HG02884 (cell line): ENCODE data around the gene AMIGO1.

Experiments used
- ATAC-seq: cut with Tn5 transposase; IDR thresholded peaks from one replicate; pipeline ENCODE4 v1.9.1; 2021; ENCODE audit warnings: mild to moderate bottlenecking, moderate library complexity; ENCODE audit not compliant: unreplicated experiment

Gene AMIGO1

DNA sequence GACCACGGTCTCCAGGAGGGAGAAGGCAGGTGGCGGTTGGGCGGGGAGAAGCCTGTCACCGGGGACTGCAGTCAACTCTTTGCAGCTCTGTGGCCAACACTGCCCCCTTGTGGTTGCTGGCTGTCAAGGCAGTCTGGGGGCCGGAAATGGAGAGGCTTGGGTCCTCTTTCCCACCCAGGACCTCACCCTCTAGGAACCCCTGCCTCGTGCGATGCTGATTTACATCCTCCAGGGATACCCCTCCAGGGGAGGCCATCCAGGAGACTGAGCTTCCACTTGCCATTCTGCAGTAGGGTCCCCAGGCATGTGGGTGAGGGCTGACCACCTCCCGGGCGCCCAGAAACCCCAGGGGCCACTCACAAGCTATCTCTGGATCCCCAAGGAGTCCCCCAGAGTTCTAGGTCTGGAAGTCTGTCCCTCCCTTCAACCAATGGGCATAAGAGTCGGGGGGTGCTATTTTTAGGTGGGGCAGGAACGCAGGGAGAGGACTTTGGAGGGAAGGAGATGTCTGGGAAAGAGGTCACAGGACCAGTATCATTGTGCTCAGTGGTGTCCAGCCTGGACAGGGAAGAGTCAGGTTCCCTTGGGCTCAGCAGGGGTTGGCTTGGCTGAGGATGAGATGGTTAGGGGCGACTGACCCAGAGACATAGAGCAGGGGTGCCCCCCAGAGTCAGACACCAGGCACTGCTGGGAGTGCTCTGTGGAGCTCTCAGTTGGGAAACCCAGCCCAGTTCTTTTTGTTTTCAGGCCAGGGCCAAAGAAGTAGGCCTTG, 23.0 kb upstream of the AMIGO1 start:
- peak; percentile 52 for ATAC-seq

DNA sequence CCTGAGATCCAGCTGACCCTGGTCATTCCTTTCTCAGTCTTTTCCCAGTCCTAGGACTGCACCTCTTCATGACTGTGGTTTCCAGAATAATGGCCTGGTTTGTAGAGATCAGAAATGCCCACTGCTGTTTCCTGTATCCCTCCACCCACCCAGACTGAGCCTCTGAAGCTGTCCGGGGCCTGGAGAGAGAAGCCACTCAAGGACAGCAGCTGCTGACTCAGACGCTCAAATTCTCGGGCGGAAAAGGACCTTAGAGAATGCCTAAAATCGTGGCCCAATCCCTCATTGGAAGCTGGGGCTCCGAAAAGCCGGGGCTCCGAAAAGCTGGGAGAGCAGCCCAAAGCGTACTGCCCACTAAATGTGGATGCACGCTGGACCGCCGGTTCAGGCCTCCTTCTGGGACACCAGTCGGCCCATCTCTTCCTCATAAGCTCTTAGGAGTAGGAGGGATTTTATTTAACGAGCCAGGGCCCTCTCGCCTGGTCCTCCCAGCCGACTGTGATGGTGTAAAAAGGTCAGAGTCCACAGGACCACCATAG, 22.4 kb upstream of the AMIGO1 start:
- no peak for ATAC-seq

DNA sequence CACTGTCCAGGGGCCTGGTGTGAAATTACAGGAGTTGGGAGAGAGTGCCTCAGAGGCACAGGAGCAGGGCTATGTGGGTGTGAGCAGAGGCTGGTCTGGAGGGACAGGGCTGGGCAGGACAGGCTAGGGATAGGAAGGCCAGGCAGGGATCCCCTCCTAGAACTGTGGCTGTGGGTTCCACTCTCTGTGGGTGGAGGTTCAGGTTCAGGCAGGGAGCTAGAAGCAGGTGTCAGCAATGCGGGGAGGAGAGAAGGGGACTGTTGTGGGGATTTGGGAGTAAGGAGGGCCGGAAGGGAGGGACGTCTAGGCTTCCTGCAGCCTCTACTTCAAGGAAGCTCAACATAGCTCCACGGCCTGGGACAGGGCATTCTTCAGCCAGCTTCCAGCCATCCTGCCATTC, 21.9 kb upstream of the AMIGO1 start:
- no peak for ATAC-seq

DNA sequence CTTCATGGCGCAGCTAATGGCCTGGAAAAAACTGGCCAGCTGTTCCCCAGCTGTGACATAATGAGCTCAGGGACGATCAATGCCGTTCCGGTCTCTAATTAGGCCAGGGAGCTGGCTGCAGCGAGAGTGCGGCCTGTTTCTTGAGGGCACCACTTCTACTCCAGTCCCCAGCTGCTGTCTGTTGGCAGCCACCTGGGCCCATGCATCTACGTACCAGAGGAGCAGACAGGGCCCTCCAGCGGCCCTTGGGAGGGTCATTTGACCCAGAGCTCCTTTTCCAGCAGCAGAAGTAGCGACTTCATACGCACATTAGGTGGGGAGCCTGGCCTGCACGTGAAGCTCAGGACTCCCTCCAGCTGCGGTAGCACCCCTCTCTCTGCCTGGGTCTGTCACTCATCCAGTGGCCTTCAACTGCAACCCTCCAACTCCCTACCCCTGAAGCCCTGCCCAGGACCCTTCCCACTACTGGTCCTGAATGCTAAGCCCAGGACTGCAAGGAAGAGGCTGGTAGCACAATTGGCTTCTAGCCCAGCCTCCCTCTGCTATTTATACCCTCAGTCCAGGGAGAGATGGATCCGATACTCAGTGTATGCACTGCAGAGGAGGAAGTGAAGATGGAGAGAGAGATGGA, 21.0 kb upstream of the AMIGO1 start:
- ATAC-seq: no peak

DNA sequence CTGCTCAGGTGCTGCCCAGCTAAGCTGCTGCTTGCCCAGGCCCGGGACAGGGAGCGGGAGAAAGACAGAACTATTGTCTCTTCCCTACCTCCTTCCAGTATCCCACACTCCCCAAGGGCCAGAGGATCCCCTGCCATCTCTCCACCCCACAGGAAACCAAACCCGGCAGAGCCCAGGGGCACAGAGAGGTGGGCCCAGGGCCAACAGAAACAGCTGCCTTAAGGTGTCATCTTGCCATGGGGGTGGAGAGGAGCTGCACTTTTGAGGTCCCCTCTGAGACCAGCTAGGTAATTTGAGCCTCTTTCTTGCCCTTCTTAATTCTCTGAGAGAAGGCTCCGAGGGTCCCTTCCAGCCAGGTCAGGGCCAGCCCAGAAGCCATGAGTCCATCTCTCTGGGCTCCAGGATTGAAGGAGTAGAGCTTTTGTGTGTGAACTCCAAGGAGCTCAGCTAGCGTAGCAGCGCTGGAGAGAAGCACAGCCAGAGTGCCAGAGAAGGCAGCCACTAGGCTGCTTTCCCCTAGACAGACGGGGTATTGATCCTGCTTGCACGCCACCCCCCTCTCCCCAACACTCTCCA, 20.4 kb upstream of the AMIGO1 start:
- no peak for ATAC-seq

DNA sequence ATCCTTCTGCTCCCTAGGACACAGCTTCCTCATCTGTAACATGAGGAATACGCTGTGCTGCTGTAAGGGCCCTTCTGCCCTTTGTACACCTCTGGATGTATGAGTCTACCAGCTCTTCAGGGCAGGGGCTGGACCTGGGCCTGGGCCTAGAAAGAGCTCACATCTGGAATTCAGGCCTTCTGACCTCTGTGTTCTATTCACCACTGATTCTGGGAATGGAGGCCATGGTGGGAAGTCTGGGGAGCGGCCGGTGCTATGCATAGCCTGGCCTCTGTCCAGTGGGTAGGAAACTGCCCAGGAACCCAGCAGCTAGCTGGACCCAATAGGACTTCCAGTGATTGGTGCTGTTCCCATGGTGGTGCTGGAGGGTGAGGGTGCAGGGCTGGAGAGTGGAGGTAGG, 19.2 kb upstream of the AMIGO1 start:
- ATAC-seq: no peak

DNA sequence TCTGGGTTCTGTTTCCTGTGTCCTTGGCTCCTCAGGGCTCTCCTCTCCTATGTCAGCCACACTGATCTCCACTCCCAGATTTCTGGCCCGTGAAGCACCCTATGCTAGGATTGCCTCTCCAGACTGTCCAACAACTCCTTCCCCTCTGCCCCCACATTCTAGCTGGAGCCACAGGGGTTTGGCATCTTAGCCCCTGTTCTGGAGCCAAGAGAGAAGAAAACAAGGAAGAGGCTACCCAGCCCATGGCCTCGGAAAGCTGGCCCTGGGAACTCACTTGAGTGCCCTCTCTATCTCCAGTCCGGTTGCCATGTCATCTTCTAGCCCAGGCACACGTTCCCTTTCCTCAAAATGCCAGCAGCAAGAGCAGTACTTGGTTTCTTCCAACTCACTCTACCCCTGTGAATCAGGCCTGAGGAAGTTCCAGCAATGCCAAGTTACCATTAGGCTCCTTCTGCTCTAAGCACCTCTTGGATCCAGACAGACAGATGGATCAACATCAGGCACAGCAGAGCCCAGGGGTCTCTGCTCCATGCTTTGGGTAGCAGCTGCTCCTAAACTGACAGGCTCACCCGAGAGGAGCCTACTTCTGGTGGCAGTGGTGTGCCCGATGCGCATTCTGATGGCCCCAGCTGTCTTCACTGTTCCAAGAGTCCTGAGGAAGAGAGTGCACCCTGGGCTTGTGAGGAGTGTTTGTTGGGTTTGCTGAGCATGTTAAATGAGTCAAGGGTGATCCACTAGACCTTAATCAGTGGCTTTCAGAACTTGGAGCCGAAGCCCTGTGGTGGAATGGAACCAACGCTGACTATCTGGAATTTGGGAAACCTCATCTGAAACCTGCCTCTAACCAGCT, 18.5 kb upstream of the AMIGO1 start:
- no peak for ATAC-seq

DNA sequence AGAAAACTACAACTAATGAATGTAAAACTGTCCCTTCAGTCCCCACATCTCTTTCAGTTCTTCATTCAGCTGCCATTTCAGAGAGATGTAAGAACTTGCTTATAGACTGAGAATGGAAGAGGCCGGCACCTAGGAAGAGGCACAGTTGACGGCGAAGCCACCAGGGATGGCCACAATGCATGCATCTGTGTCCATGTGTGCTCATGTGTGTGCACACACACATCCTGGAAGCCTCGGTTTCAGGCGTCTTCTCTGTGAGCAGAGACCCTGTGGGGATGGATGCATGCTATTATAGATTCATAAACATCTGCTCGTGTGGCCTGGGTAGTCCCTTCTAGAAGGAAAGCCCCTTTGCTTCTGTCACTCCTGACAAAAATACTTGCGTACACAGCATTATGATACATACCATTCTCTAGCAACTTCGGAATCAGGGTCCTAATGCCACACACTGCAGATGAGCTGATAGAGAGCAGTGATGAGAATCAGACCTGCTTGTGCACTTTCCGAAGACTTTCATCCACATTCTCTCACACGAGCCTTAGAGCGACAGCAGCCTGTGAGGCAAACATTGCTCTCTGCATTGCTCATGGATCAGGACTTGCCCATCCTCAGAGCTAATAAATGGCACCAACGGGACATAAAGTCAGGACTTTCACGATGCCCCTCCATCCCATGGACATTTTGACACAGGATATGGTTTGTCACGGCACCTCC, 17.7 kb upstream of the AMIGO1 start:
- ATAC-seq: no peak

DNA sequence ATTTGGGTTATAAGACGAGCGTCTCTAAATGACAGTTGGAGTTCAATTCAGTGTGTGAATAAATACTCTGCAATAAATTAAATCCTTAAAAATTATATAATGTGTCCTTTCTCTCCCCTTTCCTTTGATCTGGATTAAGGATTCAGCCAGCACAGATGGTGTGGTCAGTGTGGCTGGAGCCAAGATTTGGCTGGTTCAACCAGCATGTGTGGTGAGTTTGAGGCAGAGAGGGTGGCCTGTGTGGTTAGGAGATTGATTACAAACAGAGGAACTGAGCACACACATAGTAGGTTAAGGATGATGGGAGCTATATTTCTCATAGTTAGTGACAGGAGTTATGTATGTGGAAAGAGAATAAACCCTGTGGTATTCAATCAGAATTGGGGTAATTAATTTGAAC, 14.2 kb upstream of the AMIGO1 start:
- ATAC-seq: no peak

DNA sequence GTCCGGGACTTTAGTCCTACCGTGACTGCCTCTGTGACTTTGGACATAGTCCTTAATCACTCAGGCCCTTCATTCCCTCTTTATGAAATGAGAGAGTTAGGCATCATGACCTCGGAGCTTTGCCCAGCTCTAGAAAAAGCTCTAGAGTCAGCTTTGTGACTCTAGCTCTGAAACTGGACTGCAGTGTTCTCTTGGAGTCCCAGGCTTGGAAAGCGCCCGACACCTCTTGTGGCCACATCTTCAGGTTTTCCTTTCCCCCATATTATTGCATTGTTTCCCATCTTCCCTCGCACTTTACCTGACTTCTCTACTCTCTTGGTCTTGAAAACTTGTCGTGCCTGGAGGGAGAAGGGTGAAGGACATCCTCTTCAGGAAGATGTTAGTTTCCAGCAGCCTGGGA, 12.5 kb upstream of the AMIGO1 start:
- no peak for ATAC-seq

DNA sequence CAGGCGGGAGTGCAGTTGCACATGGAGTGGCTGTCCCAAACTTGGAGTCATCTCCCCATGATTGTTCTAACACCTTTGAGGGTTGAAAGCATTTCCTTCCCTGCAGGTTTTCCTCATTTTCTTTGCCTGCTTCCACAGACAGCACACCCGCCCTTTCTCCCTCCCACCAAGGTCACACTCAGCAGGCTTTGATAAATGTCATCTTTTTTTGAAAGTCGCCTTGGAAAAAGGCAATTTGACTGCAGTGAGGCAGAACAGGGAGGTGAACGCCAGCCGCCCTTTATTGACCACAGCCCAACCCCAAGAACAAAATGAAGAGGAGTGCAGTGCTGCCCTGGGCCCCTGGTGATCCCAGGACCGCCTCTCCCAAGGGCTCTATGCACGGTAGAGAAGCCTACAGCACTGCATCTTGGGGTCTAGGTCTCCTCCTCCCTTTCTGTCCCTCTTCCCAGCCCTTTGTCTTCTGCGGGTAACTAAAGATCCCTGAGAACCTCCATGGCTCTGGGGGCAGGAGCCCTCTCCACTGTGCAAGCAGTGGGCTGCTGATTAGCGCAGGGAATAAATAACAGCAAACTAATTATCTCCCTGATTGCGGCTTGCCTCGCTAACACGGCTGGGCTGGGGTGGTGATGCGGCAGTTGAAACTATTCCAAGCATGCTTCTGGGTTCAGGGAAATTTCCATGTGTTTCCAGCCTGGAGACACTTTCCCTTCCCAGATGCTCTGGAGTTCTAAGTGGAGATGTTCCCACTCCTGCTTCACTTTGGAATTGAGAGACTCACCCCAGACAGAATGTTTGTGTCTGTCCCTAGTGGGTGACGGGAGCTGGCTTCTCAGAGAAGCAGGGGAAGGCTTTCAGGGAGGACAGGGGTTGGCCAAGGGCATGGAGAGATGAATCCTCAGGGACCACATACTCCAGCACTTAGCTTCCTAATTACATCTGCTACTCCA, 11.8 kb upstream of the AMIGO1 start:
- ATAC-seq: no peak

DNA sequence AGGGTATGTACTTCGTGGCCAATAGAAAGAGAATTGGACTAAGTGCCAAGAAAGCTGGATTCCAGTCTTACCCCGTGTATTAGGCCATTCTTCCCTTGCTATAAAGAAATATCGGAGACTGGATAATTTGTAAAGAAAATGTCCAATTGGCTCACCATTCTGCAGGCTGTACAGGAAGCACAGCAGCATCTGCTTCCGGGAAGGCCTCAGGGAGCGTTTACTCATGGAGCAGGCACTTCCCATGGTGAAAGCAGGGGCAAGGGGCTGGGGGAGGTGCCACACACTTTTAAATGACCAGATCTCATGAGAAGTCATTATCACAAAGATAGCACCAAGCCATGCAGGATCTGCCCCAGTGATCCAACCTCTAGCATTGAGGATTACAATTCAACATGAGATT, 7.8 kb upstream of the AMIGO1 start:
- no peak for ATAC-seq

DNA sequence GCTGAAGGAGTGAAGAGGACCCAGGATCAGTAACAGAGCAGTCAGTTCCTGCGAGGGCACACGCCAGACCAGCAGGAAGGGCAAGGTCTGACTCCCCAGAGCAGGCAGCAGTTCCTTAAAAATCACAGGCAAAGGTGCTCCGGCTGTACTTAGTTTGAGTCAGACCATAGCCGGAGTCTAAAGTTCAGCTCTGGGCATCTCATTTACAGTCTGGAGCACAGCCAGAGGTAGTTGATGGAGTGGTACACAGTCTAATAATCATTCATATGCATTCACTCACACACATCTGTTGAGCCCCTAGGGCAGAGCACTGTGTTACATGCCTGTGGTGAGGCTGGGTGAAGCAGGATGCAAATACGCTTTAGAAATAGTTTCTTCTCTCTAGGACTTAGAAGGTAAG, 7.3 kb upstream of the AMIGO1 start:
- no peak for ATAC-seq

DNA sequence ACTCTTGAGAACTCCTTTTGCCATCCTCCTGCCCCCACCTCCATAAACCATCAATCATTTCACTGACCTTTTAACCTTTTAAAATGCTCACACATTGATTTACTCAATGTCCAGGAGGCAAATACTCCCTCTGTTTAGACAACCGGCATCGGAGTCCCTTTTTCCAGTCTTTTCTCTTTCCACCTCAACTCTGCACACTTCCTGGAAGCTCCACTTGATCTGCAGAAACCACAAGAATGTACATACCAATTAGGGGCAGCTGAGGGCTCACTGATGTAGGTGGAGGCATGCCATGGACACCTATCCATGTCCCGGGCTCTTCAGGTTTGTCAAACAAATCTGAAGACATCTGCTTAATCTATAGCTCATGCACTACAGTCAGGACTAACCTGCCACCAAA, 5.3 kb upstream of the AMIGO1 start:
- no peak for ATAC-seq

DNA sequence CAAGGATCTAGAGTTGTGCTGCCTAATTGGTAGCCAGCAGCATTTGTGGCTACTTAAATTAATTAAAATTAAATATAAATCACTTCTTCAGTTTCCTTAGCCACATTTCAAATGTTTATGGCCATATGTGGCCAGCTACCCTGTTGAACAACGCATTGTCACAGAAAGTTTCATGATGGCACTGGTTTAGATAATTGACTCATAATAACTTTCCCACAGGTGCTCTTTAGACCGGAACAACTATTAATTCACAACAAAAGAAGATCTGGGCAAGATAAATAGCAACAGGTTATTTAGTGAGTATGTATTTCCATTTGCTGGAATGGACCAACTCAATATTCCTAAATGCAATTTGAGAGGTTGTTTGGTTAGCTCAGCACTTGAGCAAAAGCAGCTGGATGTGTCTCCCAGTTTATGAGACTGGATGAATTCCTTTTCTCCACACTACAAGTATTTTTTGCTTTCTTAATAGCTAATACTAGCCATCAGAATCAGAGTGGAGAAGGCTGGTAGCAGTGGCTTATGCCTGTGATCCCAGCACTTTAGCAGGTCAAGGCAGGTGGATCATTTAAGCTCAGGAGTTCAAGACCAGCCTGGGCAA, 3.7 kb upstream of the AMIGO1 start:
- no peak for ATAC-seq

DNA sequence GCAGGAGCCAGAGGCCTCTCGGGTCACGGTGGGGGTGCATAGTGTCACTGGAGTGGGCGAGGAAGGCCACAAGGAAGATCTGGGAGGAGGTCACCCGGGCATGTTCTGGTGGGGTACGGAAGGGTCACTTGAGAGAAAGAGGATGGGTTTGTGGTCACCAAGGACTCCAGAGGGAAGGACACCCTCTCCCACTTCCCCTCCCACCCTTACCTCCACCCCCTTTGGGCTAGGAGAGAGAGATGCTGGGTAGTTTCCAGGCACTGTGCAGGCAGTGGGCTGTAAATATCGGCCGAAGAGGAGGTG, 703 bp downstream of the AMIGO1 start:
- no peak for ATAC-seq

DNA sequence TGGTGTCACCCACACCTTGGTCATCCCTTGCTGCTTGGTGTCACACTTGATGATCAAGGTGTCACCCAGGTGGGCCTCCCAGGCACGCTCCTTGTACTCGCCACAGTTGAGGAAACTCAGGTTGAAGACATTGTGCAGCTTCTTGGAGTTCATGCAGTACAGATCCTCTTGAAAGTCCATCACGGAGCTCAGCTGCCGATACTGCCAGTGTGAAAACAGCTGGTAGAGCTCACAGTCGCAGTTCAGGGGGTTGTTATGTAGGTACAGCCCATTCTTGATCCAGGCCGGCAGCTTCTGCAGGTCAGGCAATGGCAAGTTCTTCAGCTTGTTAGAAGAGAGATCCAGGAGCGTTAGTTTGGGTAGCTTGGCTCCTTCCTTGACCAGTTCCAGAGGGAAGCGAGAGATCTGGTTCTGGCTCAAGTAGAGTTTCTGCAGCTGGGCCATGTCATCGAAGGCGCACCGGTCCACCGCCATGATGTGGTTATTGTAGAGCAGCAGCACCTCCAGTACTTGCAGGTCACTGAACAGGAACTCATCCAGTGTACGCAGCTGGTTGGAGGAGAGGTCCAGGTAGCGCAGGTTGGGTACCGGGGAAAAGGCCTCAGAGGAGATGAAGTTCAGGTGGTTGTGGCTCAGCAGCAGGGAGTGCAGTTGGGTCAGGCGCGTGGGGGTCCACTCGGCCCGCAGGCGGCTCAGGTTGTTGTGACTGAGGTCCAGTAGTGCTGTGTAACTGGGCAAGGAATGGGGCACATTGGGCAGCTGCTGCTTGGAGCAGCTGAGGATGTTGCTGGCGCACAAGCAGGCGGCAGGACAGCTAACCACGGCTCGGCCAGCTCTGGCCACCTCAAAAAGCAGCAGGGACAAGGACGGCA, 1.3 kb downstream of the AMIGO1 start:
- ATAC-seq: no peak

DNA sequence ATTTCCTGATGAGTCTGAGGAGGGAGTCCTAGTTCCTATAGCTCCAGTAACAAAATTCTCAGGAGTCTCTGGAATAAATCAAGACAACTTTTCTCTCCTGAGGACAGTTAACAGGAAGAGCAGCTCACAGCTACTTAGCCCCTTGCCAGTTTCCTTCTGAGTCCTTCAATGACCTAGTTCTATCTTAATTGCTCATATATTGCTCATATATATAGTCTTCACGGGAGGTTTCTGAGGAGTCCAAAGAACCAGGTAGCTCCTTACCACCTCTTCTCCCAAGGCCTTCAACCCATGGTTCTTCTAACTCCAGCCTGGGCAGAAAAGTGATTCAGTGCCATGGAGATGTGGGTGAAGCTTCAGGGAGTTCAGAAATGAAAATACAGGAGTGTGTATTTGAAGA, 4.6 kb downstream of the AMIGO1 start:
- ATAC-seq: no peak
